Measurements from ENCODE around the gene PDE4B.

DNA sequence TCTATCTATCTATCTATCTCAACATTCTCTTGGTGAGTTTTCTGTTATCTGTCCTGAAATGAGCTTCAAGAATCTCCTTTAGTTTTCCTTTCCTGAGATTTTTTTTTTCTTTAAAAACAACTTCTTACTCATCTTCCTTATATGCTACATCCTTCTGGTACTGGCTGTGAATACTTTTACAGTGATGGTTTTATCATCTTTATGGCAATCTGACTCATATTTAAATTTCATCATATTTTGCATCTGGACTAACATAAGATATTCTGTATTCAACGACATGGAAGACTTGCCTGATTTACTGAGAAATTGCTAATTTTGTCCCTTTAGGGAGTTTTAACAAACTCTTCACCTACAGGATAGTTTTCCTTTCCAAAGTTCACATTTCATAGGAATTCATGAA is 33.0 kb downstream of the PDE4B start:
- TF ChIP-seq, protein P1, sequence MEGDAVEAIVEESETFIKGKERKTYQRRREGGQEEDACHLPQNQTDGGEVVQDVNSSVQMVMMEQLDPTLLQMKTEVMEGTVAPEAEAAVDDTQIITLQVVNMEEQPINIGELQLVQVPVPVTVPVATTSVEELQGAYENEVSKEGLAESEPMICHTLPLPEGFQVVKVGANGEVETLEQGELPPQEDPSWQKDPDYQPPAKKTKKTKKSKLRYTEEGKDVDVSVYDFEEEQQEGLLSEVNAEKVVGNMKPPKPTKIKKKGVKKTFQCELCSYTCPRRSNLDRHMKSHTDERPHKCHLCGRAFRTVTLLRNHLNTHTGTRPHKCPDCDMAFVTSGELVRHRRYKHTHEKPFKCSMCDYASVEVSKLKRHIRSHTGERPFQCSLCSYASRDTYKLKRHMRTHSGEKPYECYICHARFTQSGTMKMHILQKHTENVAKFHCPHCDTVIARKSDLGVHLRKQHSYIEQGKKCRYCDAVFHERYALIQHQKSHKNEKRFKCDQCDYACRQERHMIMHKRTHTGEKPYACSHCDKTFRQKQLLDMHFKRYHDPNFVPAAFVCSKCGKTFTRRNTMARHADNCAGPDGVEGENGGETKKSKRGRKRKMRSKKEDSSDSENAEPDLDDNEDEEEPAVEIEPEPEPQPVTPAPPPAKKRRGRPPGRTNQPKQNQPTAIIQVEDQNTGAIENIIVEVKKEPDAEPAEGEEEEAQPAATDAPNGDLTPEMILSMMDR (IDR thresholded peaks at IDR 0.05; ENCODE audit: low read depth, low read length): no peak
- TF ChIP-seq EZH2phosphoT487 (IDR thresholded peaks at IDR 0.05; ENCODE audit: low read depth): no peak
